ENCODE results near the gene SUCLG2. TPM values are rescaled to one million over a fixed set of nuclear protein-coding genes. Genes with fewer than 3 reads are reported as not detected.
A peak's percentile ranks its signal among the peaks of the same experiment; 100 is the strongest.

The SUCLG2 gene
- polyA plus RNA-seq, 1 donor from 2014 or later, result 56.6 TPM

GRCh38 chr3:67640023-67640660, 14.3 kb downstream of the SUCLG2 start:
- H3K4me1 Mint-ChIP-seq, result peaks cover 16 to 39% (median 19%) of the 10 kb centered on the region in 3 donors
- H3K4me3 Mint-ChIP-seq, result no peak overlapping the region
- no peaks in the 10 kb centered on the region for H3K9me3 Mint-ChIP-seq
- peaks cover 9% of the 10 kb centered on the region for H3K36me3 Mint-ChIP-seq
- no peak overlapping the region for H3K27ac Mint-ChIP-seq
- H3K27me3 Mint-ChIP-seq, result no peaks in the 10 kb centered on the region

- Mint-ChIP-seq H3K9me3 (no peaks in the 10 kb centered on the region), H3K27me3 (no peaks in the 10 kb centered on the region), H3K4me3 (no peak overlapping the region), H3K36me3 (peaks cover 7% of the 10 kb centered on the region), H3K4me1 (peaks cover 15 to 41% (median 26%) of the 10 kb centered on the region in 3 donors), H3K27ac (no peak overlapping the region)
These were observed 17.0 kb downstream of the SUCLG2 start for GRCh38 chr3:67637255-67637900.

GRCh38 chr3:67635806-67636205, 18.6 kb downstream of the SUCLG2 start:
- Mint-ChIP-seq H3K9me3 (no peaks in the 10 kb centered on the region), H3K27me3 (no peaks in the 10 kb centered on the region), H3K4me3 (no peak overlapping the region), H3K36me3 (peaks cover 2% of the 10 kb centered on the region), H3K27ac (no peak overlapping the region), H3K4me1 (peaks cover 10 to 38% (median 33%) of the 10 kb centered on the region in 3 donors)

- Mint-ChIP-seq H3K9me3 (no peaks in the 10 kb centered on the region), H3K4me1 (peaks cover 7 to 34% (median 31%) of the 10 kb centered on the region in 3 donors), H3K27me3 (no peaks in the 10 kb centered on the region), H3K4me3 (no peak overlapping the region), H3K27ac (peak overlapping the region in 1 of 3 donors; percentile 26), H3K36me3 (no peaks in the 10 kb centered on the region)
These were observed 19.2 kb downstream of the SUCLG2 start for GRCh38 chr3:67635257-67635656.

- Mint-ChIP-seq H3K4me1 (peaks cover 9 to 32% (median 31%) of the 10 kb centered on the region in 3 donors), H3K36me3 (peaks cover 3% of the 10 kb centered on the region), H3K27me3 (no peaks in the 10 kb centered on the region), H3K4me3 (no peak overlapping the region), H3K27ac (no peak overlapping the region), H3K9me3 (no peaks in the 10 kb centered on the region)
These were observed 23.6 kb downstream of the SUCLG2 start for GRCh38 chr3:67630666-67631362.

GRCh38 chr3:67624687-67625086, 29.7 kb downstream of the SUCLG2 start:
- H3K4me3 Mint-ChIP-seq, result no peak overlapping the region
- peaks cover 8 to 24% (median 14%) of the 10 kb centered on the region in 3 donors for H3K4me1 Mint-ChIP-seq
- H3K27ac Mint-ChIP-seq, result no peak overlapping the region
- no peaks in the 10 kb centered on the region for H3K9me3 Mint-ChIP-seq
- H3K36me3 Mint-ChIP-seq, result peaks cover 10% of the 10 kb centered on the region
- H3K27me3 Mint-ChIP-seq, result no peaks in the 10 kb centered on the region

GRCh38 chr3:67624078-67624477, 30.3 kb downstream of the SUCLG2 start:
- Mint-ChIP-seq H3K4me3 (no peak overlapping the region), H3K4me1 (peaks cover 8 to 27% (median 17%) of the 10 kb centered on the region in 3 donors), H3K9me3 (no peaks in the 10 kb centered on the region), H3K36me3 (peaks cover 13% of the 10 kb centered on the region), H3K27me3 (no peaks in the 10 kb centered on the region), H3K27ac (no peak overlapping the region)

- H3K4me3 Mint-ChIP-seq, result no peak overlapping the region
- no peaks in the 10 kb centered on the region for H3K9me3 Mint-ChIP-seq
- H3K36me3 Mint-ChIP-seq, result peaks cover 15% of the 10 kb centered on the region
- H3K4me1 Mint-ChIP-seq, result peaks cover 8 to 26% (median 11%) of the 10 kb centered on the region in 3 donors
- no peaks in the 10 kb centered on the region for H3K27me3 Mint-ChIP-seq
- H3K27ac Mint-ChIP-seq, result no peak overlapping the region
These were observed 31.8 kb downstream of the SUCLG2 start for GRCh38 chr3:67622652-67623051.

GRCh38 chr3:67620869-67621268, 33.5 kb downstream of the SUCLG2 start:
- Mint-ChIP-seq H3K9me3 (no peaks in the 10 kb centered on the region), H3K36me3 (peaks cover 20% of the 10 kb centered on the region), H3K27ac (no peak overlapping the region), H3K4me3 (no peak overlapping the region), H3K27me3 (no peaks in the 10 kb centered on the region), H3K4me1 (peaks cover 8 to 28% (median 13%) of the 10 kb centered on the region in 3 donors)

- peaks cover 8 to 21% (median 18%) of the 10 kb centered on the region in 3 donors for H3K4me1 Mint-ChIP-seq
- H3K27ac Mint-ChIP-seq, result no peak overlapping the region
- H3K27me3 Mint-ChIP-seq, result no peaks in the 10 kb centered on the region
- peaks cover 24% of the 10 kb centered on the region for H3K36me3 Mint-ChIP-seq
- no peak overlapping the region for H3K4me3 Mint-ChIP-seq
- no peaks in the 10 kb centered on the region for H3K9me3 Mint-ChIP-seq
These were observed 34.4 kb downstream of the SUCLG2 start for GRCh38 chr3:67619991-67620390.

GRCh38 chr3:67617518-67617917, 36.9 kb downstream of the SUCLG2 start:
- Mint-ChIP-seq H3K36me3 (peaks cover 28% of the 10 kb centered on the region), H3K4me3 (peak overlapping the region in 1 of 4 donors; percentile 25), H3K4me1 (peaks cover 9 to 21% (median 17%) of the 10 kb centered on the region in 3 donors), H3K9me3 (no peaks in the 10 kb centered on the region), H3K27ac (no peak overlapping the region), H3K27me3 (no peaks in the 10 kb centered on the region)

- Mint-ChIP-seq H3K27me3 (no peaks in the 10 kb centered on the region), H3K27ac (peak overlapping the region in 1 of 3 donors; percentile 74), H3K4me1 (peaks cover 9 to 21% (median 17%) of the 10 kb centered on the region in 3 donors), H3K9me3 (no peaks in the 10 kb centered on the region), H3K36me3 (peaks cover 28% of the 10 kb centered on the region), H3K4me3 (no peak overlapping the region)
These were observed 38.4 kb downstream of the SUCLG2 start for GRCh38 chr3:67616046-67616445.

- Mint-ChIP-seq H3K27me3 (no peaks in the 10 kb centered on the region), H3K4me1 (peaks cover 9 to 18% (median 12%) of the 10 kb centered on the region in 3 donors), H3K4me3 (no peak overlapping the region), H3K9me3 (no peaks in the 10 kb centered on the region), H3K27ac (peak overlapping the region in 2 of 3 donors; percentile 16 to 31), H3K36me3 (peaks cover 28% of the 10 kb centered on the region)
These were observed 40.2 kb downstream of the SUCLG2 start for GRCh38 chr3:67614195-67614594.

- Mint-ChIP-seq H3K36me3 (peaks cover 28% of the 10 kb centered on the region), H3K9me3 (no peaks in the 10 kb centered on the region)
These were observed 44.0 kb downstream of the SUCLG2 start for GRCh38 chr3:67610458-67610857.

GRCh38 chr3:67609709-67610108, 44.7 kb downstream of the SUCLG2 start:
- Mint-ChIP-seq H3K36me3 (peaks cover 25% of the 10 kb centered on the region), H3K4me3 (no peak overlapping the region), H3K27me3 (no peaks in the 10 kb centered on the region), H3K9me3 (no peaks in the 10 kb centered on the region), H3K27ac (no peak overlapping the region), H3K4me1 (peaks cover under 1 to 4% (median 3%) of the 10 kb centered on the region in 3 donors)

More at GRCh38 chr3:67610458-67610857, 44.0 kb downstream of the SUCLG2 start:
- Mint-ChIP-seq H3K4me3 (no peak overlapping the region), H3K27me3 (no peaks in the 10 kb centered on the region), H3K27ac (peak overlapping the region in 1 of 3 donors; percentile 13), H3K4me1 (peaks cover 3 to 6% (median 5%) of the 10 kb centered on the region in 3 donors)
